Measurements from ENCODE around the gene COL18A1.
"Not testable (repeated sequence)": the region's sequence is repeated elsewhere in the genome, so short reads cannot be mapped to it uniquely, and the experiment has no call there.

Gene COL18A1

GRCh38 chr21:45435405-45435981, 30.5 kb downstream of the COL18A1 start:
- no peak for DNase-seq (ENCODE audit: low read depth, low spot score)
- H3K27ac ChIP-seq, result no peak overlapping the region

GRCh38 chr21:45436351-45437065, 31.5 kb downstream of the COL18A1 start:
- no peak for DNase-seq (ENCODE audit: low read depth, low spot score)
- H3K27ac ChIP-seq, result no peak overlapping the region

- not testable (repeated sequence) for DNase-seq (ENCODE audit: low read depth, low spot score); H3K27ac ChIP-seq
These were observed 32.9 kb downstream of the COL18A1 start for GRCh38 chr21:45437844-45438243.

GRCh38 chr21:45438391-45439145, 33.6 kb downstream of the COL18A1 start:
- no peak for DNase-seq (ENCODE audit: low read depth, low spot score)
- H3K27ac ChIP-seq, result no peak overlapping the region

- H3K27ac ChIP-seq, result no peak overlapping the region
- DNase-seq (ENCODE audit: low read depth, low spot score), result no peak
These were observed 34.4 kb downstream of the COL18A1 start for GRCh38 chr21:45439161-45439872.

- DNase-seq (ENCODE audit: low read depth, low spot score), result no peak
- no peak overlapping the region for H3K27ac ChIP-seq
These were observed 35.0 kb downstream of the COL18A1 start for GRCh38 chr21:45439901-45440461.

GRCh38 chr21:45440736-45441350, 35.9 kb downstream of the COL18A1 start:
- H3K27ac ChIP-seq, result no peak overlapping the region
- DNase-seq (ENCODE audit: low read depth, low spot score), result no peak

GRCh38 chr21:45441431-45442255, 36.7 kb downstream of the COL18A1 start:
- no peak for DNase-seq (ENCODE audit: low read depth, low spot score)
- no peak overlapping the region for H3K27ac ChIP-seq

- DNase-seq (ENCODE audit: low read depth, low spot score), result no peak
- no peak overlapping the region for H3K27ac ChIP-seq
These were observed 37.3 kb downstream of the COL18A1 start for GRCh38 chr21:45442276-45442675.

- not testable (repeated sequence) for DNase-seq (ENCODE audit: low read depth, low spot score); H3K27ac ChIP-seq
These were observed 38.0 kb downstream of the COL18A1 start for GRCh38 chr21:45442686-45443594.

GRCh38 chr21:45443595-45444181, 38.7 kb downstream of the COL18A1 start:
- no peak for DNase-seq (ENCODE audit: low read depth, low spot score)
- H3K27ac ChIP-seq, result no peak overlapping the region

- no peak overlapping the region for H3K27ac ChIP-seq
- no peak for DNase-seq (ENCODE audit: low read depth, low spot score)
These were observed 39.4 kb downstream of the COL18A1 start for GRCh38 chr21:45444385-45444784.

- no peak overlapping the region for H3K27ac ChIP-seq
- DNase-seq (ENCODE audit: low read depth, low spot score), result no peak
These were observed 40.4 kb downstream of the COL18A1 start for GRCh38 chr21:45445369-45445768.

- H3K27ac ChIP-seq, result no peak overlapping the region
- DNase-seq (ENCODE audit: low read depth, low spot score), result peak; percentile 43
These were observed 42.9 kb downstream of the COL18A1 start for GRCh38 chr21:45447821-45448220.

- no peak for DNase-seq (ENCODE audit: low read depth, low spot score)
- no peak overlapping the region for H3K27ac ChIP-seq
These were observed 43.4 kb downstream of the COL18A1 start for GRCh38 chr21:45448283-45448809.

GRCh38 chr21:45448810-45449657, 44.1 kb downstream of the COL18A1 start:
- no peak overlapping the region for H3K27ac ChIP-seq
- no peak for DNase-seq (ENCODE audit: low read depth, low spot score)

Measured in epithelial cell of prostate (primary cell).